ENCODE results near the gene OLFM1.

Gene OLFM1

GRCh38 chr9:135087489-135087792, at the start of gene OLFM1:
Gene OLFM1 (plus strand): TSS chr9:135087668. CDS start chr9:135087990, 322 bp downstream.
- DNase-seq = no peak

GRCh38 chr9:135038331-135038730, 49.1 kb upstream of the OLFM1 start:
- DNase-seq = no peak

DNA sequence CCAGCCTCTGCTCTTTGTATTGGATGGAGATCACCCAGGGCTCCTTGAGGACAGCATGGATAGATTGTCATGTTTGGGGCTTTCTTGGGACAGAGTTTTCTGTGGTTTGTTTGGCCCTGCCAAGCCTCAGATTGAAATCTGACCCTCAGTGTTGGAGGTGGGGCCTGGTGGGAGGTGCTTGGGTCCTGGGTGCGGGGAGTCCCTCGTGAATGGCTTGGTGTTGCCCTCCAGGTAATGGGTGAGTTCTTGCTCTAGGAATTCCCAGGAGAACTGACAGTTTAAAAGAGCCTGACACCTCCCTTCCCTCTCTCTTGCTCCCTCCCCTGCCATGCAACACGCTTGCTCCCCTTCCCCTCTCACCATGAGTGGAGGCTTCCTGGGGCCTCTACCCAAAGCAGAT, 48.6 kb upstream of the OLFM1 start:
- no peak for DNase-seq

- no peak for DNase-seq
These were observed 48.1 kb upstream of the OLFM1 start for GRCh38 chr9:135039266-135039870.

- DNase-seq = no peak
These were observed 47.4 kb upstream of the OLFM1 start for GRCh38 chr9:135039916-135040645.

DNA sequence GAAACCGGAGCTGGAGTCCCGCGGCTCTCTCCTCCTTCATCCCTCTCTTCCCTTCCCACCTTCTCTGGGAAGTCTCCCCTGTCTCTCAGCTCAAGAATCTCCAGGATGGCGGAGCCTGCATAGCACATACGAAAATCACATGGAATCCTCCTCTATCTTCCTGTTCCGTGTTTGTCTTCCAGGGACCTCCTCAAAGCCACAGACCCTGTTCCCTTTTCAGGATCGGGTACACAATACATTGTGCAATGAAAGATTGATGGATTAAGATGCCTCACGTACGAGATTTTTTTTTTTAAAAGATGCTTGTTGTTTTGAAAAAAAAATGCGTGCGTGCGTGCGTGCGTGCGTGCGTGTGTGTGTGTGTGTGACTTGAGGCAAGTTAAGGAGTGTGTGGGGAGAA, 46.6 kb upstream of the OLFM1 start:
- DNase-seq = no peak

DNA sequence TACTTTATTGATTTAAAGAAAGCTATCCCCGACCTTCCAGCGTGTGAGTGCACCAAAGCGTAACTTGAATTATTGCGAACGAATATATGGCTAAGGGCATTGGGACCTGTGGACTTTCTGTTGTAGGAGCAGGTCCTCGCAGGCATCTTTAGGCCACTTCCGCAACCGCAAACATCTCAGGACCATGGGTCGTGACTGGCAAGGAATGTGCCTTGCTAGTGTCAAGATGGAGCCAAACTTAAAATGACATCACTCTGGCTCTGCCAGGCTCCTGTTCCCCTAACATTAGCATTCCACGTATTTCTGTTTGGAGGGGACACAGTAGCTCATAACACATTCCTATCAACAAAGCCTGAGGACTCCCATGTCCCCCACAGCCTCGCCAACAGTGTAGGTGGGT, 44.1 kb upstream of the OLFM1 start:
- no peak for DNase-seq

DNA sequence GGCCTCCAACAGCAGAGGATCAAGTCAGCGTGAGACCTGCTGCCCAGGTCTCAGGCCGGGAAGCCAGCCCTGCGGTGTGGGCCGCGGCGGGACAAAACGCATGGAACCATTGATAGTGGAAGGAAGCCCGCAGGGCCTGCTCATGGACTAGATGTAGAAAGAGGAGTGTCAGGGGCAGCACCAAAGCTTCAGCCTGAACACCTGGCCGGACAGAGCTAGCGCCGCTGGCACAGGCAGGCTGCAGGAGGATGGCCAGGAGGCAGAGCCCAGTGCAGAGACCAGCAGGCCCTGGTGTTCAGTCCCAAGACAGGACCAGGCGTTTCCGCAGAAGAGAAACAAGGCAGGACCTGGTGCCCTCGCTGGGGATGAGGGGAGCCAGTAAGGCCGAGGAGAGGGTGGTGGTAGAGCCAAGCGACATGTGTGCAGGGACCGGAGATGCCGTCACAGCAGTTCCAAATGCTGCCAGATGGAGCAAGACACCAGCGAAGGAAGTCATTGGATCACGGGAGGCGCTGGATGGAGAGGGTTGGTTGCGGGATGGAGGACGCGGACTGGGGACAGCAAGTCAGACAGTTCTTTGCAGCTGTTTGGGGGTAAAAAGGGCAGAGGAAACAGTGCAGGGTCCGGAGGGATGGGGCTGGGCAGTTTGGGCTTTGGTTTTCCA, 42.1 kb upstream of the OLFM1 start:
- DNase-seq = no peak

DNA sequence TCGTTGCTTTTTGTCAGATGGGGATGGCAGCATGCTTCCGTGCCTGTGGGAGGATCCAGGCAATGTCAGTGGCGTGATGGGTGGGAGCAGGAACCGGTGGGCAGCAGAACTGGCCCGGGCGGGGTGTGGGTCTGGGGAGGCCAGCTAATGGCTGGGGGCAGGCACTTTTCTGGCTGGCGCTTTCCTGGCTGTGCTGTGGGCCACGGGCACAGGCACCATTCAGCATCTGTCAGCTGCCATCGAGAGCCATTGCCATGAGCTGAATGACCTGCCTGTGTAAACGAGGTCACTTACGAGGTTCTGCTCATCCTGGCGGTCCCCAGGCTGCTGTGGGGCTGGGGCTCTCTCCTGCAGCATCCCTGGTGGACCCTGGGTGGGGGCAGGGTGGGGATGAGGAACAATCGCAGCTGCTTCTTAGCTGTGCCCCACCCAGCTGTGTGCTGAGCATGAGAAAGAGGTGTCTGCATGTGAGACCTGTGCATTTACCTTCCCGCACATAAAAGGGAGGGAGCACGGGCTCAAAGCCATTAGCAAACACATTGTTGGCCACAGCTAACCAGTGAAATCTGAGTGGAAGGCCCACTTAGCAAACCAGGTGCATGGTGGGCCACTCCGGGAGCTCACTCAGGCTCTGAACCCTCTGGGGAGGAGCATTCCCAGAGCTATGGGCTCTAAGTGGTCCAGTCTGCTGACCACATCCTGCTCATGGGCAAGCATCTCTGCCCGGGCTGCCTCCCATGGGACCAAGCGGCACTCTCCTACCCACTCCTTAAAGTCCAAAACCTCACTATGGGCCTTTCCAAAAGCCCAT, 41.3 kb upstream of the OLFM1 start:
- DNase-seq = no peak

DNA sequence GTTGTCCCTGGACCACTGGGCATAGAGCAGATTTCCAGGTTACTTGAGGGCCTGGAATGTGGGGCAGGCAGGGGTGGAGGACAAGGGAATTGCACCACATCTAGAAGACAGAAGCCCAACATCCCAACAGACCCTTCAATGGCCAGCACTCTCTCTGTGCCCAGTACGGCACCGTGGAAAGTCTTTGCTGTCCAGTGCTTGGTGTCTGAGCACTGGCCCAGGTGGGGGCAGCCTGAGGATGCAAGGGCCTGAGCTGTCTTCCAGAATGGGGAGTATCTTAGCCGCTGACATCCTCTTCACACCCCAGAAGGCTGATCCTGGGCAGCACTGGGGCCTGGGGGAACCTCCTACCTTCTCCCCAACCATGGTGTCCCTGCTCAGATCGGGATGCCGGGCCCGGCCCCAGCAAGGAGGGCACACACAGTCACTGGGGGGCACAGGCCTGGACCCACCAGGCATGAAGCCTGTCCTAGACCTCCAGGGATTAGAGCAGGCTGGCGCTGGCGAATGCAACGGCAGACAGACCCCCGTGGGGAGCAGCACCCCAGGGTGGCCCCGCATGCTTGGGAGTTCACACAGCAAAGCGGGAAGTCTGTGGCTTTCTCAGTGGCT, 40.6 kb upstream of the OLFM1 start:
- no peak for DNase-seq

- DNase-seq = no peak
These were observed 39.9 kb upstream of the OLFM1 start for GRCh38 chr9:135047521-135047920.

DNA sequence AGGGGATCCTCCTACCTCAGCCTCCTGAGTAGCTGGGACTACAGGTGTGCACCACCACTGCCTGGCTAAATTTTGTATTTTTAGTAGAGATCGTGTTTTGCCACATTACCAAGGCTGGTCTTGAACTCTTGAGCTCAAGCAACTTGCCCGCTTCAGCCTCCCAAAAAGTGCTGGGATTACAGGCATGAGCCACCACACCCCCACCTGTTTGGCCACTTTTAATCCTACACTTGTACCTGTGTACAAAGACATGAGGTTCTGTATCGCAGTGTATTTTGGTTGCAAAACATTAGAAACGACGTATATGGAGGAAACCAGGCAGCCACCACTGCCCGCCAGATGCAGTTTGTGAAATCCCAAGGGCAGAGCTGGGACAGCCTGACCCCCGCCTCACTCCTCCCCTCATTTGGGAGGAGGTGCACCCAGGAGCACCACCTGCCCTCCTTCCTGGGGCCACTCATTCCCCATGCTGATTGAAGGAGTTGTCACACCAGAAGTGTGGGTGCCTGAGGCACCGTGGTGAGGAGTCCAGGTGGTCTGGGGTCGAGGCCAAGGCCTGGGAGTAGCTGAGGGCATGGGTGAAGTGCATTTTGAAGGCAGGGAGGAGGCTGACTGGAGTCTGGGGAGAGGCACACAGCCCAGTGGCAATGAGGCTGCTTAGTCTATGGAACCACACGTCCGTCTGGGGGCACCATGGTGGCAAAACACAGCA, 39.3 kb upstream of the OLFM1 start:
- no peak for DNase-seq

DNA sequence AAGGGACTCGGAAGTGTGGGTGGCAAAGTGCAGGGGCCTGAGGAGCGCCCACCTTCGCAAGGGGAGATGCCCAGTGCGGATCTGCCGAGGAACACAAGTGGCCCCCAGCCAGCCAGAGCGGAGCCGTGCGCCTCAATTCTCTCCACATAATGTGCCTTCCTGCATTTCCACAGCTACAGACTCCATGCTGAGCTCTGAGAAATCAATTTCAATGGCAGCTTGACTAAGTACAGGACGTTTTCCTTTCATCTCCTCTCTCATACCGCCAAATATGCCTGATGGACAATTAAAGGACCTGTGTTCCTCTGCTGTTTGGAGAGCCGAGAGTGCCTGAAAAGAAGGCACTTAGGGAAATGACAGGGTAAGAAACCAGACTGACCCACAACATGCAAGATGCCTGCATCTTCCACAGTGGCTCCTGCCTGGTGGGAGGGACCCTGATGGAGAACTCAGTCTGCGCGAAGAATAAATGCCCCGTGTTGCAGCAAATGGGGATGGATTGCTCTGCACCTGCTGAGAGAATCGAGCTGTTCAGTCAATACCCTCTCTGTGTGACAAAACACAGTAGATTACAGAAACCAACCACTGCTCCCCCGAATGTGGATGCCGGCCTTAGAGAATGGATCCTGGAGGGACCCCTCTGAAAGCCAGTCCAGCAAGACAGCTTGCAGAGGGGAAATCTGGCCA, 38.6 kb upstream of the OLFM1 start:
- DNase-seq = no peak

GRCh38 chr9:135049460-135049859, 38.0 kb upstream of the OLFM1 start:
- no peak for DNase-seq

DNA sequence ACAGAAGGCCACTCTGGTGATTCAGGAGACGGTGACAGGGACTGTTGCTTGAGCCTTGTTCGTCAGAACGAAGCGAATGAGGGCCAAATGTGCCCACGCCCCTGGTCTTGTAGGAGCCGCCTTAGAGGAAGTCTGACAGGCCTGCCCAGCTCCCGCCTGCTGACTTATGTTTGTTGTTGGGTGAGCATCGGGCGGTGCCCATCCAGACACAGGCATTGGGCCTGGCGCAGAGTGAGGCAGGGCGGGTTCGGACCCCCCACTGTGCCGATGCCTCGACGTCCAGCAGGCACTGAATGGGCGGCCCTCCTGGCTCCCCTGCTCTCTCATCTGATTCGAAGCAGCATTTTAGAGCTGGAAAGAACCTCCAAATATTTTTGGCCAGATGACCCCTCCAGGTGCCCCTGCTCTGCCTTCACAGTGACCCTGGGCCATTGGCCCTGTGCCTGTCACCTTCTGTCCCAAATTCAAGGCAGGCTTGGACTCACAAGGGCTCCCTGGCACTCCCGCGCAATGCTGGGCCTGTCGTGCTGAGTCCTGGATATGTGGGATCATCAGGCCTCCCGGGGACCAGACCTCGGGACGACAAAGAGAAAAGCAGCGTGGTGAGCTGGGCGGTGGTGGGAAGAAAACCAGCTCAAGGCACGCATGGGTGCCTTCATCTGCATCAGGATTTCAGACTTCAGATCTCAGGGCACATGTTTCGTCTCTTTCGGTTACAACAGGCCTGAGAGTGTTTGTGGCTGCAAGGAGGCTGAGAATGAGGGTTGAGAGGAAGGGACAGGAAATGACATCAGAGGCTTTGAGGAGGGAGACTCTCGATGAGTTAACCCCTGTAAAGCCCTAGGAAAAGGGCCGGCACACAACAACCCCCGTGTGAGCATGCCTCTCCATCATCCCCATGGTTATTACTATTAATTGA, 37.1 kb upstream of the OLFM1 start:
- no peak for DNase-seq

DNA sequence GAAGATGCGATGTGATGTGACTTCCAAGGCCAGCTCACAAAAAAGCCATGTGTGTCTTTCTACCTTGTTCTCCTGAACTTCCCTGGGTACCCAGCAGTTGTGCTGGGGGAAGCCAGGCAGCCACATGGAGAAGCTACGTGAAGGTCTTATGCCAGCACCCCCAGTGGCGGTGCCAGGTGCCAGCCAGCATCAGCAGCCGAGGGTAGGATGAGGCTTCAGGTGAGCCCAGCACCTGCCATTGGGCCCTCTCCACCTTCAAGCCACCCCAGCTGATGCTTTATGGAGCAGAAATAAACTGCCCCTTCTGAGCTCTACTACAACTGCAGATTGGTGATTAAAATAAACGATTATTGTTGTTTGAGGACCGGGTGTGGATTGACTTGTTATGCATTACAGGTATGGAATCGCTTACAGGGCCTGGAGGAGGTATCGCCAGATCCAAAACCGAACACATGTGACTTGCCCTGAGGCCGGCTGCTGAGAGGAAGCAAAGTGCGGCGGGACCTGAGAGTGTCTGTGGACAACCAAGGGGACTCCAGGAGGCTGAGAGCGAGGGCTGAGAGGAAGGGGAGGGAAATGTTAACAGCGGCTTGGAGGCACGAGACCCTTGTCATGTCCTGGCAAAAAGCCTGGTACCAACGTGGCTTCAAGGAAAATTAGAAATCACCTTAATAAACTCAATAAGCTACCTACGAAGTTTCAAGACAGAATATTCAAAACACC, 36.0 kb upstream of the OLFM1 start:
- DNase-seq = no peak

DNA sequence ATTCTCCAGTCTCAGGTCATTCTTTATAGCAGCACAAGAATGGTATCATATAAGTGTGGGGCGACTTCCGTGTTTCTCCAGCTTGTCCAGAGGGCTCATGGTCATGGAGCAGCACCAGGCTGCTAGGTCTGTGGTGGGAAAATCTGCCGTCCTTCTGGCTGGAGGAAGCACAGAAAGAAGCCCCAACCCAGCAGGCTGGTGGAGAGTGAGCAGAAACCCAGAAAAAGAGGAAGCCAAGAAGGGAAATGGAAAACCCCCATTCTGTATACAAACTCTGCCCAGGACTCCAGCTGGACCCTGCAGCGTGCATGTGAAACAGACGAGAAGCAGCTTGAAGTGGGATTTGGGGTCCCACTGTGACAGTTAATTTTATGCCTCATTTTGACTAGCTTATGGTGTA, 34.3 kb upstream of the OLFM1 start:
- DNase-seq = no peak

DNA sequence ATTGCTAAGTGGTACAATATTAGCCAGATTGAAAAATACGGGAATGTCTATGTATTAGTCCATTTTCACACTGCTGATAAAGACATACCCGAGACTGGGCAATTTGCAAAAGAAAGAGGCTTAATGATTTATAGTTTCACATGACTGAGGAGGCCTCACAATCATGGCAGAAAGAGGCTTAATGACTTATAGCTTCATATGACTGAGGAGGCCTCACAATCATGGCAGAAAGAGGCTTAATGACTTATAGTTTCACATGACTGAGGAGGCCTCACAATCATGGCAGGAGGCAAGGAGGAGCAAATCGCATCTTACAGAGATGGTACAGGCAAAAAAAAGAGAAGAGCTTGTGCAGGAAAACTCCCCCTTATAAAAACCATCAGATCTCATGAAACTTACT, 32.3 kb upstream of the OLFM1 start:
- no peak for DNase-seq

DNA sequence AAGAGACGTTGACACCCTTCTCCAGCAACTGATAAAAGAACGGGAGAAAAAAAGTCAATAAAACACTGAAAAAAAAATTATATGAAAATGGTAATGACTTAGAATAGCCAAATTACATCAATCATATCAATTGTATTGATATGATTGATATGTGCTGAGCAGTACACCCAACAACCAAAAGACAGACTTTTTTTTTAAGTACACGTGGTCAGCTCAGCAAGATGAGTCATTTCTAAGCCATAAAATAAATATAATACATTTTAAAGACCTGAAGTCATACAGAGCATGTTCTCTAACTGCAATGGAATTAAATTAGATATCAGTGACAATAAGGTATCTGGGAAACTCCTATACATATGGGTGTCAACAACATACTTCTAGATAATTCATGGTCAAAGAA, 30.9 kb upstream of the OLFM1 start:
- no peak for DNase-seq

DNA sequence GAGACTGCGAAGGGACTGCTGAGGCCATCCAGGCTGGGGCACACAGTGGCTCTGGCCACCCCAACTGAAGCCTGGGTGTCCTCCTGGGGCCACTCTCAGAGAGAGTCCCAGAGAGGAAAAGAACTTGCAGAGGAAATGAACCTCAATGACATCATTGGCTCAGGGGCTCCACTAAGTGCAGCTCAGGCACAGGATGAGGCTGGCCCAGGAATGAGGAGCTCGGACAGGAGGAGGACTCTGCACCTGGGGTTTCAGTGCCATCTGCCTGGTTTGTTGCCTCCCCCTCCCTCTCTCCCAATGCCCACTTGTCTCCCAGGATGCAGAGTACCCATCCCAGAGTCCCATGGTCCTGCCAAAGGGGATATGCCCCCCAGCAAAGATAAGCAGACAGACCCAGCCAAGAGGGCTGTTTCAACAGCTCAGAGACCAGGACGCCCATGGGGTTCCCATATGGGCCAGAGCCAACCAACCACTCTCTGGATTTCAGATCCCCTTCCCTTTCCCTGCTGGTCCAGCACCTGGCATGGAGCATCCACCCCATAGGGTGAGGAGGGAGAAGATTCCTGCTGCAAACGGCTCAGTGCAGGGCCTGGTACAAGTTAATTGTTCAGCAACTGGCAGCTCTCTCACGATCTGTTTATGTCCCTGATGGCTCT, 26.9 kb upstream of the OLFM1 start:
- DNase-seq = no peak

Measured in activated gamma-delta T cell treated with Interleukin-2 at 50 U/mL for 16 hours (primary cell).